CD8-positive, alpha-beta memory T cell (primary cell): ENCODE results near the gene FADS1. TPM values are rescaled to one million over a fixed set of nuclear protein-coding genes. Genes with fewer than 3 reads are reported as not detected.

Experiments used
- CTCF ChIA-PET: fragments of 350-600 bp; sonication (Branson Sonifier 250); formaldehyde crosslinking; loops from one replicate; lab custom pipeline; 2021; ENCODE audit warnings: antibody characterized with exemption; lab: Charles Lee
- POLR2A ChIA-PET: fragments of 350-600 bp; sonication (Branson Sonifier 250); formaldehyde crosslinking; loops from one replicate; lab custom pipeline; 2021; ENCODE audit warnings: antibody characterized with exemption; lab: Charles Lee
- DNase-seq, 5 donors: peaks; one replicate each; pipeline versions ENCODE4 v3.0.0 to v3.0.0-alpha.2; 2020 to 2022; ENCODE audit warnings: mixed read lengths in 1 of 5
- H3K27ac ChIP-seq: one replicate; pipeline ENCODE4 v1.7.0; 2013; ENCODE audit warnings: low read depth, mild to moderate bottlenecking, low read length, moderate library complexity
- H3K27me3 ChIP-seq: 2 replicates; pipeline ENCODE4 v1.7.0; 2013; ENCODE audit warnings: low read length, mild to moderate bottlenecking; ENCODE audit not compliant: insufficient read depth, poor library complexity, severe bottlenecking
- H3K36me3 ChIP-seq: 2 replicates; pipeline ENCODE4 v1.7.0; 2013; ENCODE audit warnings: mild to moderate bottlenecking, low read length, moderate library complexity; ENCODE audit not compliant: insufficient read depth
- H3K4me1 ChIP-seq: 2 replicates; pipeline ENCODE4 v1.7.0; 2013; ENCODE audit warnings: mild to moderate bottlenecking, low read length, moderate library complexity; ENCODE audit not compliant: insufficient read depth
- H3K4me3 ChIP-seq: 2 replicates; pipeline ENCODE4 v1.7.0; 2013; ENCODE audit warnings: mild to moderate bottlenecking, low read length
- H3K9me3 ChIP-seq: 2 replicates; pipeline ENCODE4 v1.7.0; 2013; ENCODE audit warnings: mild to moderate bottlenecking, low read length
- H3K27ac Mint-ChIP-seq, 8 donors: one replicate each; pipeline ENCODE4 v1.8.0; 2020 to 2021; ENCODE audit warnings: mixed read lengths in 8 of 8, mild to moderate bottlenecking in 6 of 8, inconsistent platforms in 3 of 8, moderate library complexity in 3 of 8
- H3K27me3 Mint-ChIP-seq, 2 donors: one replicate each; pipeline ENCODE4 v1.8.0; 2020 to 2021; ENCODE audit warnings: mixed read lengths in 2 of 2, mild to moderate bottlenecking in 1 of 2, moderate library complexity in 1 of 2
- H3K36me3 Mint-ChIP-seq, 3 donors: one replicate each; pipeline ENCODE4 v1.8.0; 2020 to 2021; ENCODE audit warnings: mixed read lengths in 3 of 3, inconsistent platforms in 1 of 3, mild to moderate bottlenecking in 1 of 3
- H3K4me1 Mint-ChIP-seq, 3 donors: one replicate each; pipeline ENCODE4 v1.8.0; 2020 to 2021; ENCODE audit warnings: mixed read lengths in 3 of 3, inconsistent platforms in 1 of 3, mild to moderate bottlenecking in 1 of 3
- H3K4me3 Mint-ChIP-seq, 7 donors: one replicate each; pipeline ENCODE4 v1.8.0; 2020 to 2021; ENCODE audit warnings: mixed read lengths in 7 of 7, mild to moderate bottlenecking in 6 of 7, moderate library complexity in 4 of 7, inconsistent platforms in 2 of 7
- H3K9me3 Mint-ChIP-seq, 5 donors: one replicate each; pipeline ENCODE4 v1.8.0; 2020 to 2022; ENCODE audit warnings: mixed read lengths in 5 of 5, mild to moderate bottlenecking in 3 of 5, moderate library complexity in 2 of 5, inconsistent platforms in 1 of 5
- polyA plus RNA-seq: library from polyadenylated mRNA; unstranded; fragments of 300-500 nt; fragmentation: Illumina TruSeq; gene quantifications from one replicate; pipeline ENCODE4 v1.2.3, GENCODE V29; 2021
- total RNA-seq, 2 experiments: library from RNA; stranded (reverse); gene quantifications; one replicate each; pipeline ENCODE4 v1.2.3, GENCODE V29; 2021

Gene FADS1
- total and polyA plus RNA-seq, 3 experiments from 2014 or later: 1.4 to 6.3 (median 6.3) TPM

DNA sequence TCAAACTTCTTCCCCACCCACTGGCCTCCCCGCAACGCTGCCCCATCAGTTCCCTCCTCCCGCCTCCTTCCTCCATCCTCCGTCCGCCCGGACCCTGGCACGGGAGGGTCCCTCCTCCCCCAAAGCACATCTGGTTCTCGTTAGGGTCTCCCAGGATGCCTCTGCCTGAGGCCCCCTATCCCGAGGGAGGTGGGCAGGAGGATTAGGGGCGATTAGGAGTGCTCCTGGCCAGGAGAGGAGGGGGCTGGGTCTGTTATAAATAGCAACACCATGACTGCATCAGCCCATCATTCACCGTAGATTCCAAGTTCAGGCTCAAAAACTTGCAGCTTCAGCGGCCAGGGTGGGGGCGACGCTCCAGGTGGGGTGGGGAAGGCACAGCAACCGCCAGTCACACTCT lies 54.0 kb downstream of the FADS1 start:
- no peak overlapping the region for H3K4me3 Mint-ChIP-seq
- POLR2A ChIA-PET: no interaction called here
- CTCF ChIA-PET: no interaction called here
- Histone ChIP-seq H3K27me3 (no peaks in the 10 kb centered on the region), H3K27ac (no peak overlapping the region), H3K36me3 (no peaks in the 10 kb centered on the region), H3K4me3 (no peak overlapping the region), H3K4me1 (no peaks in the 10 kb centered on the region), H3K9me3 (no peaks in the 10 kb centered on the region)
- H3K4me1 Mint-ChIP-seq: no peaks in the 10 kb centered on the region
- no peaks in the 10 kb centered on the region for H3K36me3 Mint-ChIP-seq
- H3K27me3 Mint-ChIP-seq: peaks cover 2 to 10% of the 10 kb centered on the region in 2 donors
- H3K9me3 Mint-ChIP-seq: no peaks in the 10 kb centered on the region
- DNase-seq: no peak
- H3K27ac Mint-ChIP-seq: no peak overlapping the region

DNA sequence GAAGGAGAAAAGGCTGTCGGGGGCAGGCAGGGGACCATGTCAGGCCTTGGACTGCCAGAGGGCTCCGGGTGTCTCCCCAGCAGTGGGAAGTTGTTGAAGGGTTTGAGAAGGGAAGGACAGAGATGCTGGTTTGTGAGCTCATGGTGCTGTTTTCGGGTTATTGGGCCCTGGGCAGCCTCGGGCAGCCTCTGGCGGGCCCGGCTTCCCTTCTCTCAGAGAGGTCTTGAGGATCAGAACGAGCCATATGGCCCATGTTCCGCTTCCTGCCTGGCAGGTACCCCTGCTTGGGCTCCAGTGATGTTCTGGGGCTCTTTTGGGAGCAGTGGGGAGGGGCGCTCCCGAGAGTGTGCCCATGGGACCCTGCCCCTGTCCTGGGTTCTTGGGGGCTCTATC lies 54.6 kb downstream of the FADS1 start:
- no peak overlapping the region for H3K27ac ChIP-seq
- Mint-ChIP-seq H3K27ac (no peak overlapping the region), H3K4me1 (no peaks in the 10 kb centered on the region), H3K36me3 (no peaks in the 10 kb centered on the region), H3K4me3 (no peak overlapping the region), H3K9me3 (no peaks in the 10 kb centered on the region), H3K27me3 (peaks cover 2 to 10% of the 10 kb centered on the region in 2 donors)
- H3K36me3 ChIP-seq: no peaks in the 10 kb centered on the region
- H3K27me3 ChIP-seq: no peaks in the 10 kb centered on the region
- H3K4me1 ChIP-seq: no peaks in the 10 kb centered on the region
- CTCF ChIA-PET: no interaction called here
- no peaks in the 10 kb centered on the region for H3K9me3 ChIP-seq
- POLR2A ChIA-PET: no interaction called here
- H3K4me3 ChIP-seq: no peak overlapping the region
- no peak for DNase-seq

GRCh38 chr11:61761440-61762222 lies 55.2 kb downstream of the FADS1 start:
- Histone ChIP-seq H3K27ac (no peak overlapping the region), H3K36me3 (no peaks in the 10 kb centered on the region), H3K4me3 (no peak overlapping the region), H3K9me3 (no peaks in the 10 kb centered on the region), H3K4me1 (no peaks in the 10 kb centered on the region), H3K27me3 (no peaks in the 10 kb centered on the region)
- POLR2A ChIA-PET: no interaction called here
- H3K4me3 Mint-ChIP-seq: no peak overlapping the region
- no peak for DNase-seq
- H3K9me3 Mint-ChIP-seq: no peaks in the 10 kb centered on the region
- no peak overlapping the region for H3K27ac Mint-ChIP-seq
- H3K36me3 Mint-ChIP-seq: no peaks in the 10 kb centered on the region
- peaks cover under 1 to 2% (median under 1%) of the 10 kb centered on the region in 3 donors for H3K4me1 Mint-ChIP-seq
- peaks cover 2 to 10% of the 10 kb centered on the region in 2 donors for H3K27me3 Mint-ChIP-seq
- CTCF ChIA-PET: no interaction called here

DNA sequence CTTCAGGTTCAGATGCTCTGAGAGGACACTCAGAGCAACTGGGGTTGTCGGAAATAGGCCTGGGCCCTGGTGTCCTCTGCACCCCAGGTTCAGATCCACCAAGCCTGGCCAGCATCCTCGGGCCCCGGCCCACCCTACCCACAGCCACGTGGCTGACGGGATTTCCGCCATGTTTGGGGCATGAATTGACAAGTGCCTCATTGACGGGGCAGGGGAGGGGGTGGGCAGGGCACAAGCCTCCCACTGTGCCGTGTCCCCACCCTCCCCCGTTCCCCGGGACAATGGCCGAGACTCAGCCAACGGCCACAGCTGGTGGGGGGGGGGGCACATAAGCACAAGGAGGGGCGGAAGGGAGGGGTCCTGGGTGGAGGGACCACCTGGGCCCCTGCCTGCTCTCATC lies 55.9 kb downstream of the FADS1 start:
- H3K36me3 ChIP-seq: no peaks in the 10 kb centered on the region
- CTCF ChIA-PET: no interaction called here
- no peaks in the 10 kb centered on the region for H3K9me3 ChIP-seq
- no peaks in the 10 kb centered on the region for H3K36me3 Mint-ChIP-seq
- H3K4me1 ChIP-seq: no peaks in the 10 kb centered on the region
- peaks cover 2 to 10% of the 10 kb centered on the region in 2 donors for H3K27me3 Mint-ChIP-seq
- no peak overlapping the region for H3K4me3 Mint-ChIP-seq
- peaks cover 6 to 7% (median 7%) of the 10 kb centered on the region in 3 donors for H3K4me1 Mint-ChIP-seq
- no peak overlapping the region for H3K27ac Mint-ChIP-seq
- H3K9me3 Mint-ChIP-seq: no peaks in the 10 kb centered on the region
- no peak overlapping the region for H3K4me3 ChIP-seq
- H3K27me3 ChIP-seq: no peaks in the 10 kb centered on the region
- no peak for DNase-seq
- POLR2A ChIA-PET: no interaction called here
- no peak overlapping the region for H3K27ac ChIP-seq

- Mint-ChIP-seq H3K4me3 (no peak overlapping the region), H3K9me3 (no peaks in the 10 kb centered on the region), H3K27me3 (peaks cover 8 to 18% of the 10 kb centered on the region in 2 donors), H3K4me1 (peaks cover 13 to 22% (median 18%) of the 10 kb centered on the region in 3 donors), H3K36me3 (no peaks in the 10 kb centered on the region), H3K27ac (peak overlapping the region in 4 of 8 donors; percentile 11 to 51 (median 28))
- Histone ChIP-seq H3K36me3 (no peaks in the 10 kb centered on the region), H3K4me1 (no peaks in the 10 kb centered on the region), H3K27ac (no peak overlapping the region), H3K27me3 (no peaks in the 10 kb centered on the region), H3K9me3 (no peaks in the 10 kb centered on the region), H3K4me3 (no peak overlapping the region)
- ChIA-PET POLR2A (no interaction called here), CTCF (interaction anchor here (1.2 kb wide), 1 partner anchor 351 kb away, joined by 3 read pairs; no protein-coding TSS in a partner anchor)
- no peak for DNase-seq
Observed at GRCh38 chr11:61757213-61757862, 59.5 kb downstream of the FADS1 start.

GRCh38 chr11:61756452-61757212 lies 60.2 kb downstream of the FADS1 start:
- no peak overlapping the region for H3K4me3 ChIP-seq
- no peaks in the 10 kb centered on the region for H3K36me3 ChIP-seq
- ChIA-PET CTCF (interaction anchor here (1.2 kb wide), 2 partner anchors 33 to 352 kb away, joined by 3 read pairs; no protein-coding TSS in a partner anchor), POLR2A (no interaction called here)
- Mint-ChIP-seq H3K9me3 (no peaks in the 10 kb centered on the region), H3K4me1 (peaks cover 17 to 26% (median 19%) of the 10 kb centered on the region in 3 donors), H3K27ac (peak overlapping the region in 5 of 8 donors; percentile 14 to 87 (median 38)), H3K4me3 (peak overlapping the region in 1 of 7 donors; percentile 19), H3K27me3 (peaks cover 8 to 19% of the 10 kb centered on the region in 2 donors), H3K36me3 (no peaks in the 10 kb centered on the region)
- peaks cover 5% of the 10 kb centered on the region for H3K4me1 ChIP-seq
- no peak overlapping the region for H3K27ac ChIP-seq
- peaks cover 5% of the 10 kb centered on the region for H3K27me3 ChIP-seq
- H3K9me3 ChIP-seq: no peaks in the 10 kb centered on the region
- peak in 1 of 5 donors; percentile 56 for DNase-seq

- ChIA-PET CTCF (interaction anchor here (1.2 kb wide), 2 partner anchors 33 to 353 kb away, joined by 3 read pairs; no protein-coding TSS in a partner anchor), POLR2A (no interaction called here)
- Mint-ChIP-seq H3K27ac (peak overlapping the region in 2 of 8 donors; percentile 14 to 87), H3K27me3 (peaks cover 8 to 22% of the 10 kb centered on the region in 2 donors), H3K9me3 (no peaks in the 10 kb centered on the region), H3K4me1 (peaks cover 17 to 29% (median 22%) of the 10 kb centered on the region in 3 donors), H3K36me3 (no peaks in the 10 kb centered on the region), H3K4me3 (no peak overlapping the region)
- H3K4me1 ChIP-seq: peaks cover 5% of the 10 kb centered on the region
- H3K9me3 ChIP-seq: no peaks in the 10 kb centered on the region
- H3K27me3 ChIP-seq: peaks cover 6% of the 10 kb centered on the region
- no peak for DNase-seq
- no peak overlapping the region for H3K4me3 ChIP-seq
- no peak overlapping the region for H3K27ac ChIP-seq
- no peaks in the 10 kb centered on the region for H3K36me3 ChIP-seq
Observed at GRCh38 chr11:61756147-61756451, 60.7 kb downstream of the FADS1 start.
